NCI-H187 (cell line): Measurements from ENCODE around the gene KAT6B.
"Not testable (repeated sequence)": the region's sequence is repeated elsewhere in the genome, so short reads cannot be mapped to it uniquely, and the experiment has no call there.

Experiments used
- DNase-seq, 2 experiments: peaks; one replicate each; lab custom pipeline; 2025; lab: John Stamatoyannopoulos, UW

KAT6B gene

DNA sequence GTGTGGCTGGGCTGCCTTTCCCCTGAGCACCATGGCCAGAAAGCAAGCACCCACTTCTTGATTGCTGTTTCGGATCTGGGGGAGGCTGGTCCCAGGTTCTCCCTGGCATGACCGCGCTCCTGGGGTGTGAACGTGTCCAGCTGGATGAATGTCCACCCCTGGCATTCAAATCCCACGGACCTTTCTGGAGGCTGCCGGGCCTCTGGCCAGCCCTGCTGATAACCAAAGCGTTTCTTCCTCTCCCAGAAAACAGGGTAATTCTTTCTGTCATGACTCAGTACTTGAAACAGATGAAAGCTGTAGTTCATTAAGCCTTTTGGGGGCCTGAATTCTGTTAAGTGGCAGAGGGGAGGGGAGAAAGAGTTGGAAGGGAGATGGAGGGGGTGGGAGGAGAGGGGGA is 211.9 kb downstream of the KAT6B start:
- no peak for DNase-seq

DNA sequence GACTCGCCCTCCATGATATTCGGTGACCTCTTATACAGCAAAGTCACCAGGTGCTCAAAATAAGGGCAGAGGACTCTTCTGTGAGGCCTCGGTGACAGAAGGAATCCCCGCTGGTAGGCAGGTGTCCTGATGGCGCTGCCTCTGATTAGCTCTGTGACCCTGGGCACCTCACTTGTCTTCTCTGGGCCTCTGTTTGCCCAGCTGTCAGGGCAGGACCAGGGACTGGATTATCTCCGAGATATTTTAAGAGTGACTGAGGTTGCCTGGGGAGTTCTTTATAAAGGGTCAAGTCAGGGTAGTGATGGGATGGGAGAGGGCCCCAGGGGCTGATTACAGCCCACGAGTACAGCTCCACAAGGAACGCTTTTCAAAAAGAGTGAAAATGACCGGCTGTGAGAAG is 214.2 kb downstream of the KAT6B start:
- no peak for DNase-seq

DNA sequence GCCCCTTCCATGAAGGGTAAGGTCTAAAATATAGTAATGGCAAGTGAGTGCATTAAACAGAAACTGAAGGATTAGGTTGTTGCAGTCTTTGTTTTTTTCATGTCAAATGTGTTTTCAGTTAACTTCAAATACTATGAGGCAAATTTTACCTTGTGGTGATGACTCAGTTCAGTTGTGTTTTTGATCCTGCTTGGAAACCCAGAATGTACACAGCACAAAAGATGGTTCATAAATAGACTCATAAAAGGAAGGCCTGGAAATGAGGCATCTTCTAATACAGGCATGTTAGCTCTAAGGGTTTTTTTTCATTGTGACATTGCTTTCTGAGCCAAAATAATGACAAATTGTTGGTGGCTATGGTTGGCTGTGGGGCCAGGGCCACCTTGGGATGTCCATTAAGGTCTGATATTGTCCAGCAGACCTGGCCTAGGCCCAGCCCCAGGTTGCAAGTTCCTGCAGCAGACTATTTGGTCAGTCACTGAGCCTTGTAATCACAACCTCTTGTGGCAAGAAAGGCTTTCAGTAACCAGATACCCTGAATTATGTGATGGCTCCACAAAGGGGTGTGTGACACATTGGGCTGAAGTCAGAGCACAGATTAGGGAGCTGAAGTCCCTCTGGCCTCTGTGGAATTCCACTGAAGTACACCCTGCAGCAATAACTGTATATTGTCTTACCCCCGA is 216.0 kb downstream of the KAT6B start:
- no peak for DNase-seq

DNA sequence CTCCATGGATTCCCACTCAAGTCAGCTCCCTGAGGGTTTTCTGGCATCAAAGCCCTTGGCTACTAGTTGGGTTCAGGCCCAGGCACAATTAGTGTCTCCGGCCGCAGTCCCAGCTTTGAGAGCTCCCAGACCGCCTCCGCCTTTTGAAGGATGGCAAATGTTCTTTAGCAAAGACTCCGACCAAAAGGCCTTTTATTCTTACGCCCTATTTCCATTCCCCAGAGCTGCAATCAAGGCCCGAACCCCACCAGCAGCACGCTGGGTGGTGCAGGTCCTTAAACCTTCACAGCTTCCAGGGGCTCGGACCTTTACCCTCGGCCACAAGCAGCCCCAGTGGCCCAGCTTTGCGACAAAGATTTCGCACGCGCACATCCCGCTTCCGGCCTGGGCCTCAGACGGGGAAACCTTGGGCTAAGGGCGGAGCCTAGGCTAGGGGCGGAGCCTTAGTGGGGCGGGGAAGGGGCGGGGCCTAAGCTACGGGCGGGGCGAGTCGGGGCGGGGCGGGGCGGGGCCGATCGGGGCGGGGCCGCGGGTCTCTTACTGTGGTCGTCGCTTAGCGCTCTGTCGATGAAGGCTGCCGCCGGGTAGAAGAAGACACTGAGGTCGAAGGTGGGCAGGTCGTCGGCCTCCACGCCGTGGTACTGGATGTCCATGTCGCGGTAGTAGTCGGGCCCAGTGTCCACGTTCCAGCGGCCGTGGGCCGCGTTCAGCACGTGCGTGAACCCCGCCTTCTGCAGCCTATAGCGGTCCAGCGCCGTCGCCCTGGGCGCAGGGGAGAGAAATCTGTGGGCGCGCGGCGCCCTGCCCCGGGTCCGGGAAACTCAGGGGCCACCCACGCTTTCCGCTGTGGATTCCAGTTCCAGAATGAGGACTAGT is 217.1 kb downstream of the KAT6B start:
- DNase-seq, result no peak

DNA sequence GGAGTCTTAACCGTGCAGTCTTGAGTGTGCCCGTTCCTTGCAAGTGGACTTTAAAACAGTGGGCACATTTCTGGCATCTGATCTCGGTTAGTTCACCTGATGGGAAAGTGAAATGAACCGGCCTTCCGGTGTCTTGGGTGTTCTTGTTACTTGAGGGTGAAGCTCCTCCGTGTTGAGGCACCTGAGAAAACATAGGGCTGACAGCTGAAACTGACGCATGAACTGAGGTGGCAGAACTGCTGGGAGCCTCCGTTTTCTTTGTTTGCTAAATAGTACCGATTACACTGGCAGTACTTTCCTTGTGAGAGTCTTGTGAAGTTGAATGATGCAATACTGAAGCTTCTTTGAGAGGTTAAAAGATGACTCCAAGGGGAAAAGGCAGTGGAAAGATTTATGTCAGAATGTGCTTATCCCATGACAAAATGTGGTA is 222.3 kb downstream of the KAT6B start:
- no peak for DNase-seq

DNA sequence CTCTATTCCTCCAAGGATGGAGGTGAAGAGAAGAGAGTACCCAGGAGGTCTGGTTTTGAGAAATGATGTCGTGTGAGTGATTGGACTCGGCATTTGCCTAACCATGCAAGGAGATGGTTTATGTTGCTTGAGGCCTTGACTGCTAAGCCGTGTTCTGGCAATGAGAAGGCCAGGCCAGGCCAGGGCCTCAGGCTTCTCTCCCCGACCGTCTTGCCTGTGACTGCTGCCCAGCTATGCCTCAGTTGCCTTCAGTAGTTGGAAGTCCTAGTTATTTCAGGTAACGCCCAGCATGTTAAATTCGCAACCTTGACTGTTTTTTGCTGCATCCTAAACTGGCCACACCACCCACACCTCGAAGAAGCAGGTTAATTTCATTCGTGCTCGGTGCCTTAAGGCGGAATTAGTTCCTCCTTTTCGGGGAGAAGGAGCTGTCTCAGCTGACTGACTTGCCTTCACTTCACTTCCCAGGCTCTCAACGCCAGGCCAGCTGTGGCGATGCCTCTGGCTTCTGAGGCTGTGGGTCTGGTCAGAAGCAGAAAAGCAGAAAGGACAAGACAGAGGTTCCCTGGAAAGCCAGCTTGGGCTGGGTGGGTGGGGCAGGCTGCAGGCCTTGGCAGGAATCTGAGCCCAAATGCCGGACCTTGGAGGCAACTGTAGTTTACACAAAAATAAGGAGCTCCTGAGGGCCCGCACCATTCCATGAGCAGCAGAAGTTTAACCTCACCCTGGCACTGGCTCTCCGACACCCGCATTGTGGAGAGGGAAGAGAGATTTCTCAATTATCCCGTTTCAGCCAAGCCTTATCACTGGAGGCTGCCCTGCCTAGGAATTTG is 223.1 kb downstream of the KAT6B start:
- DNase-seq, result no peak

DNA sequence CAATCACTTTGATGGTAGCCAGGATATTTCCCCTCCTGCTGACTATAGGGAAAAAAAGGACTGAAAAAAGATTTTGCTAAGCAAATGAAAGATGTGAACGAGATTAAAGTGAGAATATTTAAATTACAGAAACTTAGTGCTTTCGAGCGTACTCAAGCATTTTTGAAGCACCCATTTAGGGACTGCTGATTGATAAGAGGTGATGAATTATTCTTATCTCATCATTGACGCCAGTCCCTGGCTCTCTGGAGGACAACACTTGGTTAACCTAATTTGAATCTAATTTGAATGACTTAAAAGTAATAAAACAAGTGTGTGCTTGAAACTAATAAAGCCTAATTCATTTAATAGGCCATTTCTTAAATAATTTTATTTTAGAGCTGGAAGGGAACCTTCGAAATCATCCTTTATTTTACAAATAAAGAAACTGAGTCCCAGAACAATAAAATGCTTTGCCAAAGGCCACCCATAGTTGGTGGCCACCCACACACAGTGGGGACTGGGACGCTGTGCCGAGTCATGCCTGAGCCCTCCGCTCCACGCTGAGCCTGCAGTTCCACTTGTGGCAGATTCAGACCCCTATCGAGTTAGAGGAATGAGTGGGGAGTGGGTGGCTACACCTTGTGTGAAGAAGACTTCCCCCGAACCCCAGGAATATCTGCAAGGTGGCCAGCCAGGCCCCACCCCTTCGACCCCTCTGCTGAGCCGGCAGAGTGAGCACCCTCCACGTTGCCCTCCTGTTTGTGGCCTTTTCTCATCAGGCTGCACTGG is 223.9 kb downstream of the KAT6B start:
- no peak for DNase-seq

DNA sequence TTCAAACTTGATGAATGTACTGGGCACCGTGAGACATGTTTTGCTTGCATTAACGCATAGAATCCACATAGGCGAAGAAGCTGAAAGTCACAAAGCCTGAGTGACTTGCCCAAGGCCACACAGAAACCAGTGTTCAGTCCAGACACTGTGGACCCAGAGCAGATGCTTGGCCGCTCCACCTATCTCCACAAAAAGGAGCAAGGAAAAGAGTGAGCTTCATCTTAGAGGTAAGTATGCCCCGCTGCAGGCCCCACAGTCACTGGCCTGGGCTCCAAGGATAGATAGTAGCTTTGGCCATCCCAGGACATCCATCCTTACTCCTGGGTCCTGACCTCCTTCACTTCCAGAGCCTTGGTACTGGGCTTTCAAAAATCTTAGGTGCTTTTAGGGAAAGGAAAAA is 224.9 kb downstream of the KAT6B start:
- no peak for DNase-seq

DNA sequence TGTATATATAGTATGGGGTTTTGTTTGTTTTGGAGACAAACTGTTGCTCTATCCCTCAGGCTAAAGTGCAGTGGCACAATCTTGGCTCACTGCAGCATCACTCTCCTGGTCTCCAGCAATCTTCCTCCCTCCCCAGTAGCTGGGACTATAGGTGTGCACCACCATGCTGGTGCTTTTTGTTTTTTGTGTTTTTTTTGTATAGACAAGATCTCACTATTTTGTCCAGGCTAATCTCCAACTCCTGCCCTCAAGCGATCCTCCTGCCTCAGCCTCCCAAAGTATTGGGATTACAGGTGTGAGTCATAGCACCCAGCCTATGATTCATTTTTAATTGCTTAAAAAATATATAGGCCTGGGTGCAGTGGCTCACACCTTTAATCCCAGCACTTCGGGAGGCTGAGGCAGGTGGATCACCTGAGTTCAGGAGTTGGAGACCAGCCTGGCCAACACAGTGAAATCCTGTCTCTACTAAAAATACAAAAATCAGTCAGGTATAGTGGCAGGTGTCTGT is 229.6 kb downstream of the KAT6B start:
- not testable (repeated sequence) for DNase-seq

DNA sequence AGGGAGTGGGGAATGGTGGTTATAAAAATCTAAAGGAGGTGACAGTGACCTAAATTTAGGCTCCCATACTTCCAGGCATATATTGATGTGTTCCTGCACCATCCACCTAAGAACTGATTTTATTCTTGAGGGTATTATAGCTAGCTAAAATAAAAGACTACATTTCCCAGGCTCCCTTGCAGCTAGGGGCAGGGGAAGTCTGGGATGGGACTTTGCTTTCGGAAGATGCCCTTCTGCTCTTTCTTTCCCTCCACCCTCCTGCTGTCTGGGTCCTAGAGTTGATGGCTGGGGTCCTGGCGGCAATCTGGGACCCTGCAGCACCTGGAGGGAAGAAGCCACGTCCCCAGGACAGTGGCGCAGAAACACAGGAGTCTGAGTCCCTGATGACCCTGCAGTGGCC is 231.3 kb downstream of the KAT6B start:
- no peak for DNase-seq

DNA sequence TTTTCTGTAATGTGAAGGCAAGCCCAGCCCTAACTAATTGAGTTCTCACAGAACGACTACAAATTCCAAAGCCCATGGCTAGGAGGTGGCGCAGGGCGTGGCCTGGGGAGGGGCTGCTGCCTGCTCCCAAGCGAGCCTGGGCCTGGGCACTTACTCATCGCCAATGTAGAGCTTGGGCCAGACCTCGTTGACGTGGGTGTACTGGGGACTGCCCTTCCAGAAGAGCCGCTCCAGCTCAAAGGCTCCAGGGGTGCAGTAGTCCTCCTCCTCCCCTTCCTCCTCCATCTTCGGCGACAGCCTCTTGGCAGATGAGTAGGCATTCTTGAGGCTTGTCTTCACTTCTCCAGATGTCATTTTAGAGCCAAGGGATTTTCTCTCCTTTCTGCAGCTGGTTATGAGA is 231.8 kb downstream of the KAT6B start:
- DNase-seq, result no peak

DNA sequence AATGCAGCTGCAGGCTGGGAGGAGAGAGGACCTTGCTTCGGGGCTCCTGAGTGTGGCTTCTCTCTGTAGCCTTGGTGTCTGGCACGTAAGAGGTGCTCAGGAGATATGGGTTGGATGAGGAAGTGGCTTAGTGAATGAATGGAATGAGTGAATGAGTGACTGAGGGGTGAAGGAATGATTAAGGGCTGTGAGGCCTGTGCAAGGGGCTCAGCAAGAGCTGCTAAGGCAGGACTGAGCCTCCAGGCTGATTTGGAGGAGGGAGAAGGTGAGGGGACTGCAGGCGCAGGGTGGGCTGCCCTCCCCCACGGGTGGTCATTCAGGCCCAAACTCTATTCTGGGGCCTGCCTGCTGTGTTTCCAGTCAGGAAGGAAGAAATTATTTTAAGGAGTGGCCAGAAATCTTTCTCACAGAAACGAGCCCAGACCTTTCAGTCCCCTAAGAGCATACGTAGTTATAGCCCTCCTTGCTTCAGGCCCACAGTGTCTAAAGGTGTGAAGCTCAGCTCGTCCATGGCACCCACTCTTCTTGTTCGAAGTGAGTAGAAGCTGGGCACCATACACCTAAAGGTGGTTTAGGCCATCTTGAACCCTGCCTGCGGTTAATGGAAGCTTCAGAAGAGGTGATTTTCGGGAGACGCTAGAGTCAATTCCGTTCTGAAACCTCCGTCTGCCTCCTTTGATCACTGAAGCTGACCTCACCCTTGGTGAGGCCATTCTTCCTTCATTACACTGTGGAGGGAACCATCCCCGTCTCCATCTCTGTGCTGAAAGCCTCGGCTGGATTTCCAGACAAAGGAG is 235.5 kb downstream of the KAT6B start:
- no peak for DNase-seq

DNA sequence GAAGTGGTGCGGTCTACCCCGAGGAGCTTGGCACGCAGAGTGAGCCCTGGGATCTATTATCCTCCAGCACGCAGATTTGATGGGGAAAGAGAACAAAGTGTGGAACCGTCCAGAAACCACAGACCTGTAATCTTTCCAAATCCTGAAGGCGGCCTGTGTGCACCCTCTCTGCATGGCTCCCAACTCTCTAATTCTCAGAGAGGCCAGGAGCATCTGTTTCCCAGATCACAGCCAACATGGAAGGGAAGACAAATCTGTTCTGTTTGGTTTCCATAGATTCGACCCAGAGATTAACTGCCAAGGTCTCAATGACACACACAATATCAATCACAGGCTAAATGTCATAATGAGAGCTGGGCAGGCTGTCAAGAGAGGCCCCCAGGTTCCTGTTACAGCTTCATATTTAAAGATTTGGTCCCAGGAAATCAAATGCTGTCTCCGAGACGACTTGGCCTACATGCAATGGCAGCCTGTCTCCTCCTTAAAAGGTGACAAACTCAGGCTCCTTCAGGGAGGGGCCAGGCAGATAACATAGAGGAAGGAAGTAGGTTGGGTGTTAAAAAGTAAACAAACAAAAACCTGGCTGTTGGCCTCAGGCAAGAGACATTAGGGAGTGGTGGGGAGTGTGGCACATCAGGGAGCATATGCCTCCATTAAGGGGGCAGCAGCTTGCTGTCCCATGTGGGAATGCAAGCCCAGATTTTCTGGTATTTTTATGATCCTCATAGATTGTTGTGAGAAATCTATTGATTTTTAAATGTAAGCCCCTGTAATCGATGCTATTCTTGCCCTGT is 236.3 kb downstream of the KAT6B start:
- DNase-seq, result no peak

DNA sequence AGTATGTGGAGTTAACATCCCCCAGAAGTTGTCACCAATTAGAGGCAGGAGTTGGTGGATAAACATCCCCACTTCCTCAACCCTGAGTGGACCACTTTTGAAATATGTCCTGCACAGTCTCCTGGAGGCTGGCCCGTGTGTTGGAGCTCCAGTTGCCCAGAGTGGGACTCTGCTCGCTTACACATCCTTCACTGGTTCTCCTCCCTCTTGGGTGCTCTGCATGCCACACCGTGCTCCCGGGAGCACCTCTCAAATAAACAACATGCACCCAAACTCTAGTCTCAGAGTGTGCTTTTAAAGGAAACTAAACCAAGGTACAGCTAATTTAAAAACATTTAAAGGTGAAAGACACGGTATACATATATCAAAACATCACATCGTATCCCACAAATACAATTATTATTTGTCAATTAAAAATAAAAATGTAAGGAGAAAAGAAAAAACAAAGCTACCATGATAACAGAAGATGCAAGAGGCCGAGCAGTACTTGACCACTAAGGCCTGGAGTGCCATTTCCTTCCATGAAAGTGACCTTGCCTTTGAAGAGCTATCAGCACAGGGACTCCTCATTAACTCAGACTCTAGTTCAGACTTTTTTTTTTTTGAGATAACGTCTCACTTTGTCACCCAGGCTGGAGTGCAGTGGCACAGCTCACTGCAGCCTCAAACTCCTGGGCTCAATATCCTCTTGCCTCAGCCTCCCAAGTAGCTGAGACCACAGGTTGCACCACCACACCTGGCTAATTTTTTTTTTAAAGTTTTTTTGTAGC is 237.2 kb downstream of the KAT6B start:
- DNase-seq, result no peak

DNA sequence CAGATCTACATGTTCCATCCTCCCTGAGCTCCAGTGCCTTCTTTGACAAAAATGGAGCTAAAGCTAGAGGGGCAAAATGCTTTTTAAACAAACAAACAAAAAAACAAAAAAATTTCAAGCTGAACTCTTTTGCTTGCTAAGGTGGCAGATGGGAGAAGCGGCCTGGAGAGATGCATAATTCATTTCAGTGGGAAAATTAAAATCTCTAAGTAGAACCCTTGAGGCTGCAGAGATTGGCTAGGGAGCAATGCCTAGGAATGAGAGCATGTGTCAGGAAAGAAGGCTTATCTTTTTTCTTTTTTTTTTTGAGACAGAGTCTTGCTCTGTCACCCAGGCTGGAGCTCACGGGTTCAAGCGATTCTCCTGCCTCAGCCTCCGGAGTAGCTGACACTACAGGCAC is 238.7 kb downstream of the KAT6B start:
- no peak for DNase-seq

DNA sequence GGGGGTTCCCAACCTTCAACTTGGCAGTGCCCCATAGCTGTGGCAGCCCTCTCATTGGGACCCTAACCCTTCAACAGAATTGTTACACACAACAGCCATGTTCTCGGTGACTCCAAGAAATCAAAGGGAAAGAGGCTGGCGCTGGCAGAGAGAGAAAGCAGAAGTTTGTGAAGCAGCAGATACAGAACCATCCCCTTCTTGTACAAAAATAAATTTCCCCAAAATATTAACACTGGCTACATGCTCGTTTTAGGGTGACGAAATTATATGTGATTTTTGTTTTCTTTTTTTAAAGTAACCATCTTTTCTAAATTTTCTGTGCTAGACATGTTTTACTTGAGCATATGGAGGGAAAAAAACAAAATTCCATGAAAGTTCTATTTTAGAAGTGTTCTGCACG is 239.9 kb downstream of the KAT6B start:
- no peak for DNase-seq

DNA sequence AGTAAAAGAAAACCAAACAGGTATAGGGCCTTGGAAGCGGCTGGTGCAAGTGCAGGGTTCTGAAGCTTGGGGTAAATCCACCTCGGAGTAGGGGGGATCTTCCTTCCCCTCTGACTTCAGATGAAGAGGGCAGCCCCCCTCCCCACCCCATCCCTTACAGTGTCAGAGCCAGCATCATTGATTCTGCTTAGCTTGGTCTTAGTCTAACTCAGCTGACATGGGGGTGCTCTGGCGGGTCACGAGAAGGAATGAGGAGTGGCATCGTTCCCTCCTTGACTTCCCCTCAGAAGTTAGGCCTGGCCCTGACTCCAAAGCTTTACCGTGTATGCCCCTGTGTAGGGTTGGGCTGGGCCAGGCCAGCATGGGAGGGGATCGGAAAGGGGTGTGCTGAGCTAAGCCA is 240.9 kb downstream of the KAT6B start:
- DNase-seq, result no peak

DNA sequence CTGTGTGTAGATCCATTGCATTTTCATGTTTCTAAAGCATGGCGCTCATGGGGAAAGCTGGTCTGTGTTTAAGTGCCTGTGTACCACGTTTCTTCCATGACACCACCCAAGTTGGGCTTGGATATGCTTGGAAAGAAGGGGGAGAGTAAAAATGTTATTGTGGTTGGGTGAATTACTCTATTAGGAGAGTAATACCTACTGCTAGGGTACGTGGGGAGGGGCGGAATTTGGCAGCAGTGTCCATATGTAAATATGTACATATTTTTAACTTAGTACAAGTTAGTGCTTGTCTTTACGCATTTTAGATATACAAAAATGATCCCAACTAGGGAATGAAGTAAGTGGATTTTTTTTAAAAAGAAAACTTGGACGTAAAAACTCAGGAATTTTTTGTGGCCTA is 242.1 kb downstream of the KAT6B start:
- no peak for DNase-seq

DNA sequence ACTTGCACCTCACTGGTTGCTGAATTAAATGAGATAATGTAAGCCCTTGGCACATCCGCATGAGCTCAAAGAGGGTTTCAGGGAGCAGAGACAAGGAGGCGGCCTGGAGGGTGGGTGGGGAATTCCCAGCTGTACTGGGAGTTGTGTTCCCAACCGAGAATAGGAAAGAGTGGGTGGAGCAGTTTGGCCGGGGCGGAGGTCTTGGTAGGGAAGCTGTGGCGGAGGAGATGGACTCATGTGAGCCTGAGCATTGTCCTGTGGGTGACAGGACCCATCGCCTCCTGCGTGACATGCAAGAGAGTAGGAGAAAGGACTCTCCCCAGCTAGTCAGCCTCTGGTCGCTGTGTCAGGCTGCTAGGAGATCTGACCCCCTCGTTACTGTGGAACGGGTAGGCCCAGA is 244.1 kb downstream of the KAT6B start:
- DNase-seq, result no peak
